H1 (cell line): ENCODE results near the gene TRIM7. TPM values are rescaled to one million over a fixed set of nuclear protein-coding genes. Genes with fewer than 3 reads are reported as not detected.

Experiments
- CTCF ChIA-PET: fragments of 300-600 bp; sonication (Branson Sonifier 250); formaldehyde crosslinking; loops from one replicate; lab custom pipeline; 2021; ENCODE audit not compliant: partially characterized antibody; lab: Charles Lee
- POLR2A ChIA-PET: fragments of 300-600 bp; sonication (Branson Sonifier 250); formaldehyde crosslinking; loops from one replicate; lab custom pipeline; 2021; ENCODE audit warnings: inconsistent platforms; ENCODE audit not compliant: partially characterized antibody; lab: Charles Lee
- DNase-seq, 2 experiments: peaks; one replicate each; pipeline versions ENCODE4 v3.0.0 to v3.0.0-alpha.2; 2010 to 2022; ENCODE audit warnings: low spot score in 2 of 2, low read depth in 1 of 2, mixed read lengths in 1 of 2
- FAIRE-seq: peaks from 2 replicates; lab custom pipeline; 2011; peaks lifted over from hg19 to GRCh38; lab: Jason Lieb, UNC
- H2AFZ ChIP-seq: 2 replicates; pipeline ENCODE4 v1.8.1; 2012; ENCODE audit warnings: low read length, inconsistent platforms
- H2AK5ac ChIP-seq: 2 replicates; pipeline ENCODE4 v1.6.1; 2013; ENCODE audit warnings: low read depth, low read length
- H2BK120ac ChIP-seq: replicated peaks from 2 replicates; pipeline ENCODE3; 2013; ENCODE audit warnings: low read depth, low read length, inconsistent platforms
- H2BK12ac ChIP-seq: 2 replicates; pipeline ENCODE4 v1.6.1; 2013; ENCODE audit warnings: low read depth, low read length
- H2BK15ac ChIP-seq: 2 replicates; pipeline ENCODE4 v1.6.1; 2013; ENCODE audit warnings: low read length
- H2BK20ac ChIP-seq: 2 replicates; pipeline ENCODE4 v1.6.1; 2013; ENCODE audit warnings: low read length
- H2BK5ac ChIP-seq: 2 replicates; pipeline ENCODE4 v1.6.1; 2013; ENCODE audit warnings: low read depth, low read length
- H3K14ac ChIP-seq: 2 replicates; pipeline ENCODE4 v1.6.1; 2013; ENCODE audit warnings: inconsistent platforms; ENCODE audit not compliant: insufficient read length
- H3K18ac ChIP-seq: 2 replicates; pipeline ENCODE4 v1.6.1; 2013; ENCODE audit warnings: low read length; ENCODE audit errors: extremely low read depth
- H3K23ac ChIP-seq: 2 replicates; pipeline ENCODE4 v1.6.1; 2013; ENCODE audit warnings: inconsistent platforms; ENCODE audit not compliant: insufficient read length
- H3K23me2 ChIP-seq: 2 replicates; pipeline ENCODE4 v1.6.1; 2013; ENCODE audit warnings: low read depth, low read length
- H3K27ac ChIP-seq: 2 replicates; pipeline ENCODE4 v1.6.1; 2011; ENCODE audit warnings: low read depth, low read length, inconsistent platforms
- H3K27me3 ChIP-seq, 4 experiments: replicated peaks in 1 of 4; 1 replicate in 1 of 4; 2 replicates in 3 of 4; pipeline versions ENCODE4 v1.6.1 to v1.8.1; 2011 to 2013; ENCODE audit warnings: low read length in 3 of 4, mild to moderate bottlenecking in 3 of 4, inconsistent platforms in 2 of 4, mixed read lengths in 2 of 4, moderate library complexity in 1 of 4; ENCODE audit not compliant: control insufficient read depth in 3 of 4, insufficient read depth in 3 of 4; ENCODE audit errors: extremely low read depth in 1 of 4
- H3K36me3 ChIP-seq, 4 experiments: 2 replicates each; pipeline versions ENCODE4 v1.6.1 to v1.8.1; 2011 to 2013; ENCODE audit warnings: mild to moderate bottlenecking in 4 of 4, low read length in 3 of 4, moderate library complexity in 2 of 4, control low read depth in 1 of 4, inconsistent platforms in 1 of 4; ENCODE audit not compliant: insufficient read depth in 4 of 4, control insufficient read depth in 2 of 4
- H3K4ac ChIP-seq: replicated peaks from 2 replicates; pipeline ENCODE3; 2013; ENCODE audit warnings: low read length, low read depth, mixed read lengths, inconsistent platforms; ENCODE audit not compliant: insufficient read length
- H3K4me1 ChIP-seq, 4 experiments: replicated peaks in 1 of 4; 1 replicate in 1 of 4; 2 replicates in 3 of 4; pipeline versions ENCODE4 v1.6.1 to v1.8.1; 2011 to 2013; ENCODE audit warnings: low read length in 3 of 4, inconsistent platforms in 2 of 4, mixed read lengths in 1 of 4; ENCODE audit not compliant: insufficient read depth in 4 of 4, control insufficient read depth in 3 of 4
- H3K4me2 ChIP-seq, 2 experiments: 2 replicates each; pipeline versions ENCODE4 v1.6.1 to v1.8.1; 2011 to 2013; ENCODE audit warnings: low read depth in 2 of 2, low read length in 2 of 2, control low read depth in 1 of 2, inconsistent platforms in 1 of 2, mild to moderate bottlenecking in 1 of 2; ENCODE audit not compliant: insufficient read depth in 1 of 2
- H3K4me3 ChIP-seq, 4 experiments: fragments of 200-600, 300-600 bp in 1 of 4; sonication (generic), shearing (Covaris generic), sonication (Bioruptor Twin) in 1 of 4; 2 replicates each; pipeline versions ENCODE4 v1.5.1 to v1.8.1; 2011 to 2016; ENCODE audit warnings: low read length in 4 of 4, low read depth in 3 of 4, control low read depth in 2 of 4, inconsistent platforms in 2 of 4, mild to moderate bottlenecking in 2 of 4, mixed read lengths in 1 of 4, moderate library complexity in 1 of 4; ENCODE audit not compliant: insufficient read depth in 2 of 4; ENCODE audit errors: extremely low read depth in 1 of 4
- H3K56ac ChIP-seq: replicated peaks from 2 replicates; pipeline ENCODE3; 2013; ENCODE audit warnings: low read depth, mild to moderate bottlenecking, mixed read lengths, low read length, inconsistent platforms; ENCODE audit not compliant: insufficient read length
- H3K79me1 ChIP-seq: 2 replicates; pipeline ENCODE4 v1.6.1; 2013; ENCODE audit warnings: low read depth, low read length, control low read depth
- H3K79me2 ChIP-seq, 2 experiments: 2 replicates each; pipeline versions ENCODE4 v1.6.1 to v1.8.1; 2012 to 2013; ENCODE audit warnings: low read length in 2 of 2, mild to moderate bottlenecking in 2 of 2, inconsistent platforms in 1 of 2; ENCODE audit not compliant: insufficient read depth in 2 of 2, control insufficient read depth in 1 of 2
- H3K9ac ChIP-seq, 4 experiments: replicated peaks in 1 of 4; 1 replicate in 1 of 4; 2 replicates in 3 of 4; pipeline versions ENCODE4 v1.6.1 to v1.8.1; 2011 to 2013; ENCODE audit warnings: low read depth in 3 of 4, low read length in 3 of 4, control low read depth in 2 of 4, mild to moderate bottlenecking in 2 of 4, moderate library complexity in 2 of 4, inconsistent platforms in 1 of 4; ENCODE audit errors: extremely low read depth in 1 of 4
- H3K9me3 ChIP-seq, 2 experiments: 2 replicates each; pipeline versions ENCODE4 v1.6.1 to v1.8.1; 2012 to 2013; ENCODE audit warnings: mild to moderate bottlenecking in 2 of 2, moderate library complexity in 2 of 2, control low read depth in 1 of 2, inconsistent platforms in 1 of 2, low read depth in 1 of 2, low read length in 1 of 2, mixed read lengths in 1 of 2; ENCODE audit not compliant: insufficient read depth in 2 of 2
- H4K20me1 ChIP-seq, 2 experiments: replicated peaks in 1 of 2; 2 replicates each; pipeline versions ENCODE3 to v1.8.1; 2011 to 2013; ENCODE audit warnings: inconsistent platforms in 2 of 2, low read length in 2 of 2, mild to moderate bottlenecking in 1 of 2; ENCODE audit not compliant: insufficient read depth in 2 of 2, control insufficient read depth in 1 of 2
- H4K5ac ChIP-seq: 2 replicates; pipeline ENCODE4 v1.6.1; 2013; ENCODE audit warnings: low read length, low read depth, mixed read lengths, inconsistent platforms; ENCODE audit not compliant: insufficient read length
- H4K8ac ChIP-seq: 2 replicates; pipeline ENCODE4 v1.8.0; 2013; ENCODE audit warnings: mild to moderate bottlenecking, moderate library complexity, low read length, inconsistent platforms; ENCODE audit not compliant: insufficient read depth; ENCODE audit errors: extremely low read depth
- H4K91ac ChIP-seq: replicated peaks from 2 replicates; pipeline ENCODE3; 2013; ENCODE audit warnings: low read length, mixed read lengths, inconsistent platforms; ENCODE audit not compliant: insufficient read length
- CTBP2 ChIP-seq: IDR thresholded peaks from 2 replicates; pipeline ENCODE4 v1.7.0; 2011; ENCODE audit warnings: borderline replicate concordance, mild to moderate bottlenecking, moderate library complexity, mixed read lengths, low read length; ENCODE audit not compliant: insufficient read depth, insufficient read length
- NRF1 ChIP-seq: IDR thresholded peaks from 2 replicates; pipeline ENCODE4 v1.6.1; 2011; ENCODE audit warnings: mild to moderate bottlenecking, low read depth, low read length, improper control_type of control experiment
- SP1 ChIP-seq: IDR thresholded peaks from 2 replicates; pipeline ENCODE4 v1.6.1; 2011; ENCODE audit warnings: low read depth, low read length
- TAF7 ChIP-seq: optimal IDR thresholded peaks from 2 replicates; pipeline ENCODE3; 2011; ENCODE audit warnings: low read depth, mild to moderate bottlenecking, inconsistent platforms, low read length, moderate library complexity, borderline replicate concordance
- WGBS, 2 experiments: shearing (Covaris generic) in 1 of 2; methylation state at CpG; one replicate each; pipeline versions ENCODE4 v1.1.6 to v1.1.7; 2013 to 2015; ENCODE audit warnings: low lambda C conversion rate in 2 of 2, mixed read lengths in 2 of 2, inconsistent platforms in 1 of 2, low coverage in 1 of 2, missing lambda C conversion rate in 1 of 2; ENCODE audit not compliant: insufficient replicate concordance in 2 of 2, insufficient coverage in 1 of 2, insufficient read length in 1 of 2; ENCODE audit errors: extremely low coverage in 1 of 2, missing lambda C conversion rate in 1 of 2; 5-methylcytosine and 5-hydroxymethylcytosine counted together
- polyA plus RNA-seq, 7 experiments: library from polyadenylated mRNA; depleted of rRNA in 3 of 7; stranded (reverse) in 5 of 7; unstranded in 2 of 7; fragments of >200 nt in 5 of 7; fragments of 200-250 nt in 2 of 7; gene quantifications; 1 replicate in 5 of 7; 2 replicates in 1 of 7; 4 replicates in 1 of 7; pipeline versions ENCODE4 v1.2.1 to v1.2.3, GENCODE V29; 2011 to 2013; ENCODE audit warnings: missing spikeins in 2 of 7, mixed read lengths in 2 of 7
- total RNA-seq: library from RNA; stranded (reverse); fragmentation: NEBNext Ultra II Directional; extraction: Animal tissue kit (Norgen Biotek cat#: 25700); gene quantifications from 2 replicates; pipeline ENCODE4 v1.2.1, GENCODE V29; 2021

TRIM7 gene
- total and polyA plus RNA-seq, 2 of the 8 experiments (the other 6 are each of a cell fraction or from before 2014, with no cell fraction given): 0.36 to 0.47 TPM

DNA sequence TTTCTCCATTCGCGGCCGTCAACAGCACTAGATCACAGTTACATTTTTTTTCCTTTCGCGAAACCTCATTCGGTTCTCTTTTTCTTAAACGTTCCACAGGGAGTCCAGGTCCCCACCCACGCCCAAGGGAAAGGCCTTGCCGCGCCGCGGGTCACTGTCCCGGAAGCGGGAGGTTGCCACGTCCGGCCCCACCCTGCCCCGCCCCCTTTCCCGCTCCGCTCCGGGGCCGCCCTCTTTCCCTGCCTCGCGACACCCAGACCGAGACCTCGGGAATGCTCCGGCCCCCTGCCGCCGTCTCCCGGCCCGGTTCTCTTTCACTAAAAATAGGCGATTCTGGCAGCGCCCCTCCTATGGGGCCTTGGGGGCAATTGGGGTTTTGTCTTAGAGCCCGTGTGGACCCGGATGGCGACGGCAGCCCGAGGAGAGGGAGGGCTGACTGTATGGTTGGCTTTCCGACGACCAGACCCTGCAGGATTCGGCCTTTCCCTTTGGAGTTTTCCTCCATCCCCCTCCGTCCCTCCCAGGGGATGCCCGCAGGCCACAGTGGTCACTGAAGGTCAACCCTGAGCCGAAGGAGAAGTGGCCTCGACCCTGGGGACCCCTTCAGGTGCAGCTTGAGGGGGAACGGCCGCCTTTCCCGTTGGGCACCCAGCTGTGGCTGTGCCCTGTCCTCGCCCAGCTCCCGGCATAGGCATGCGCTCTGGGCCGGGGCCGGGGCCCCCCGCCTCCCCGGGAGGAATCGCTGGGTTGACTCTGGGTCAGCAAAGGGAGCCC, 41.5 kb upstream of the TRIM7 start:
- Histone ChIP-seq H3K4ac (peak overlapping the region; percentile 74), H3K27ac (peak overlapping the region; percentile 87), H2BK12ac (0 out of 2 replicates have a peak overlapping the region, but pooled peaks have one; percentile 62), H2BK15ac (0 out of 2 replicates have a peak overlapping the region, but pooled peaks have one; percentile 31), H3K14ac (peak overlapping the region; percentile 99), H3K79me1 (peaks cover 11% of the 10 kb centered on the region), H2AK5ac (peak overlapping the region; percentile 70; the same call in 1 of the 2 replicates), H3K27me3 (no peaks in the 10 kb centered on the region), H3K4me1 (peaks cover 8 to 19% (median 13%) of the 10 kb centered on the region in 4 experiments; a peak in 6 of 7 replicates), H3K23me2 (peaks cover 17% of the 10 kb centered on the region), H4K8ac (peak overlapping the region; percentile 76), H3K4me3 (peak overlapping the region; percentile 76 to 100 (median 86)), H3K9me3 (no peaks in the 10 kb centered on the region), H2BK5ac (peak overlapping the region; percentile 92), H3K79me2 (peaks cover 47 to 82% of the 10 kb centered on the region in 2 experiments), H3K36me3 (peaks cover 16 to 52% (median 17%) of the 10 kb centered on the region in 4 experiments), H3K23ac (no peak overlapping the region), H4K5ac (peak overlapping the region; percentile 92), H4K91ac (peak overlapping the region; percentile 95), H2BK20ac (no peak overlapping the region), H3K56ac (peak overlapping the region; percentile 88), H4K20me1 (peaks cover 16 to 21% of the 10 kb centered on the region in 2 experiments), H3K4me2 (peak overlapping the region; percentile 95 to 97), H3K9ac (peak overlapping the region; percentile 73 to 97 (median 80)), H2AFZ (0 out of 2 replicates have a peak overlapping the region, but pooled peaks have one; percentile 52), H3K18ac (peak overlapping the region; percentile 98), H2BK120ac (no peak overlapping the region)
- ChIA-PET POLR2A (interaction anchor here (0.8 to 34.2 kb wide), 10 partner anchors 3 to 62 kb away, joined by 3 to 1334 read pairs (median 8); partner anchors contain the start of genes RACK1, TRIM41 and TRIM52), CTCF (interaction anchor here (1.0 kb wide), 1 partner anchor 18 kb away, joined by 3 read pairs; no protein-coding TSS in a partner anchor)
- 2% methylated on average over 33 of the region's 55 CpGs; no CpG with 5 or more reads in 1 of the 2 experiments for WGBS, 2 experiments
- DNase-seq: peak in 1 of 2 experiments; percentile 90
- FAIRE-seq: no peak
- 0 out of 2 replicates have a peak, but pooled peaks have one; percentile 21 for TF ChIP-seq NRF1
- no peak for TF ChIP-seq SP1
- no peak for TF ChIP-seq TAF7
- no peak for TF ChIP-seq CTBP2
